ENCODE data around the gene CAPN13. TPM values are rescaled to one million over a fixed set of nuclear protein-coding genes. Genes with fewer than 3 reads are reported as not detected.

The CAPN13 gene
- total and polyA plus RNA-seq, 2 experiments from 2014 or later = 0.50 to 0.94 TPM

GRCh38 chr2:30722936-30723725, 84.1 kb downstream of the CAPN13 start:
- Mint-ChIP-seq H3K4me3 (no peak overlapping the region), H3K27ac (no peak overlapping the region), H3K4me1 (no peaks in the 10 kb centered on the region), H3K36me3 (ENCODE audit: low read depth) (no peaks in the 10 kb centered on the region), H3K9me3 (no peaks in the 10 kb centered on the region), H3K27me3 (ENCODE audit: insufficient read depth, low read depth, poor library complexity) (peaks cover 1% of the 10 kb centered on the region)
- no peaks in the 10 kb centered on the region for H3K4me1 ChIP-seq (ENCODE audit: insufficient read depth)
- no peak overlapping the region for H3K27ac ChIP-seq (ENCODE audit: low read depth)
- TF ChIP-seq NANOG (IDR thresholded peaks at IDR 0.05; ENCODE audit: borderline replicate concordance) = no peak
- TF ChIP-seq EZH2 (IDR thresholded peaks at IDR 0.05; ENCODE audit: low read depth, unreplicated experiment) = no peak
- TF ChIP-seq REST (IDR thresholded peaks at IDR 0.05; ENCODE audit: unreplicated experiment) = no peak
- TF ChIP-seq, protein P1, sequence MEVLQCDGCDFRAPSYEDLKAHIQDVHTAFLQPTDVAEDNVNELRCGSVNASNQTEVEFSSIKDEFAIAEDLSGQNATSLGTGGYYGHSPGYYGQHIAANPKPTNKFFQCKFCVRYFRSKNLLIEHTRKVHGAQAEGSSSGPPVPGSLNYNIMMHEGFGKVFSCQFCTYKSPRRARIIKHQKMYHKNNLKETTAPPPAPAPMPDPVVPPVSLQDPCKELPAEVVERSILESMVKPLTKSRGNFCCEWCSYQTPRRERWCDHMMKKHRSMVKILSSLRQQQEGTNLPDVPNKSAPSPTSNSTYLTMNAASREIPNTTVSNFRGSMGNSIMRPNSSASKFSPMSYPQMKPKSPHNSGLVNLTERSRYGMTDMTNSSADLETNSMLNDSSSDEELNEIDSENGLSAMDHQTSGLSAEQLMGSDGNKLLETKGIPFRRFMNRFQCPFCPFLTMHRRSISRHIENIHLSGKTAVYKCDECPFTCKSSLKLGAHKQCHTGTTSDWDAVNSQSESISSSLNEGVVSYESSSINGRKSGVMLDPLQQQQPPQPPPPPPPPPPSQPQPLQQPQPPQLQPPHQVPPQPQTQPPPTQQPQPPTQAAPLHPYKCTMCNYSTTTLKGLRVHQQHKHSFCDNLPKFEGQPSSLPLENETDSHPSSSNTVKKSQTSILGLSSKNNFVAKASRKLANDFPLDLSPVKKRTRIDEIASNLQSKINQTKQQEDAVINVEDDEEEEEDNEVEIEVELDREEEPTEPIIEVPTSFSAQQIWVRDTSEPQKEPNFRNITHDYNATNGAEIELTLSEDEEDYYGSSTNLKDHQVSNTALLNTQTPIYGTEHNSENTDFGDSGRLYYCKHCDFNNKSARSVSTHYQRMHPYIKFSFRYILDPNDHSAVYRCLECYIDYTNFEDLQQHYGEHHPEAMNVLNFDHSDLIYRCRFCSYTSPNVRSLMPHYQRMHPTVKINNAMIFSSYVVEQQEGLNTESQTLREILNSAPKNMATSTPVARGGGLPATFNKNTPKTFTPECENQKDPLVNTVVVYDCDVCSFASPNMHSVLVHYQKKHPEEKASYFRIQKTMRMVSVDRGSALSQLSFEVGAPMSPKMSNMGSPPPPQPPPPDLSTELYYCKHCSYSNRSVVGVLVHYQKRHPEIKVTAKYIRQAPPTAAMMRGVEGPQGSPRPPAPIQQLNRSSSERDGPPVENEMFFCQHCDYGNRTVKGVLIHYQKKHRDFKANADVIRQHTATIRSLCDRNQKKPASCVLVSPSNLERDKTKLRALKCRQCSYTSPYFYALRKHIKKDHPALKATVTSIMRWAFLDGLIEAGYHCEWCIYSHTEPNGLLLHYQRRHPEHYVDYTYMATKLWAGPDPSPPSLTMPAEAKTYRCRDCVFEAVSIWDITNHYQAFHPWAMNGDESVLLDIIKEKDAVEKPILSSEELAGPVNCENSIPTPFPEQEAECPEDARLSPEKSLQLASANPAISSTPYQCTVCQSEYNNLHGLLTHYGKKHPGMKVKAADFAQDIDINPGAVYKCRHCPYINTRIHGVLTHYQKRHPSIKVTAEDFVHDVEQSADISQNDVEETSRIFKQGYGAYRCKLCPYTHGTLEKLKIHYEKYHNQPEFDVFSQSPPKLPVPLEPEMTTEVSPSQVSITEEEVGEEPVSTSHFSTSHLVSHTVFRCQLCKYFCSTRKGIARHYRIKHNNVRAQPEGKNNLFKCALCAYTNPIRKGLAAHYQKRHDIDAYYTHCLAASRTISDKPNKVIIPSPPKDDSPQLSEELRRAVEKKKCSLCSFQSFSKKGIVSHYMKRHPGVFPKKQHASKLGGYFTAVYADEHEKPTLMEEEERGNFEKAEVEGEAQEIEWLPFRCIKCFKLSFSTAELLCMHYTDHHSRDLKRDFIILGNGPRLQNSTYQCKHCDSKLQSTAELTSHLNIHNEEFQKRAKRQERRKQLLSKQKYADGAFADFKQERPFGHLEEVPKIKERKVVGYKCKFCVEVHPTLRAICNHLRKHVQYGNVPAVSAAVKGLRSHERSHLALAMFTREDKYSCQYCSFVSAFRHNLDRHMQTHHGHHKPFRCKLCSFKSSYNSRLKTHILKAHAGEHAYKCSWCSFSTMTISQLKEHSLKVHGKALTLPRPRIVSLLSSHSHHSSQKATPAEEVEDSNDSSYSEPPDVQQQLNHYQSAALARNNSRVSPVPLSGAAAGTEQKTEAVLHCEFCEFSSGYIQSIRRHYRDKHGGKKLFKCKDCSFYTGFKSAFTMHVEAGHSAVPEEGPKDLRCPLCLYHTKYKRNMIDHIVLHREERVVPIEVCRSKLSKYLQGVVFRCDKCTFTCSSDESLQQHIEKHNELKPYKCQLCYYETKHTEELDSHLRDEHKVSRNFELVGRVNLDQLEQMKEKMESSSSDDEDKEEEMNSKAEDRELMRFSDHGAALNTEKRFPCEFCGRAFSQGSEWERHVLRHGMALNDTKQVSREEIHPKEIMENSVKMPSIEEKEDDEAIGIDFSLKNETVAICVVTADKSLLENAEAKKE (CRISPR knock-in tag; IDR thresholded peaks at IDR 0.05) = no peak
- no peak for TF ChIP-seq STAT1 (IDR thresholded peaks at IDR 0.05; ENCODE audit: unreplicated experiment)
- TF ChIP-seq ZNF114 (CRISPR knock-in tag; IDR thresholded peaks at IDR 0.05) = no peak
- TF ChIP-seq EZH2phosphoT487 (IDR thresholded peaks at IDR 0.05; ENCODE audit: unreplicated experiment) = no peak
- TF ChIP-seq JUNB (IDR thresholded peaks at IDR 0.05; ENCODE audit: unreplicated experiment) = no peak
- no peak for TF ChIP-seq ETS1 (IDR thresholded peaks at IDR 0.05)
- TF ChIP-seq ZNF331 (CRISPR knock-in tag; IDR thresholded peaks at IDR 0.05; ENCODE audit: low read depth) = no peak
- no peak for TF ChIP-seq CTCF (conservative IDR thresholded peaks at IDR 0.05; ENCODE audit: low read depth in 2 of 2)
- TF ChIP-seq CREB1 (CRISPR knock-in tag; IDR thresholded peaks at IDR 0.05; ENCODE audit: low read depth) = no peak
- TF ChIP-seq POLR2AphosphoS5 (IDR thresholded peaks at IDR 0.05; ENCODE audit: low read depth) = no peak
- ATAC-seq = no peak
- no peak overlapping the region for H2AFZ ChIP-seq
- H3K9me2 ChIP-seq (ENCODE audit: insufficient read depth) = no peaks in the 10 kb centered on the region
- no peak overlapping the region for H3K4me2 ChIP-seq
- no peaks in the 10 kb centered on the region for H3F3A ChIP-seq (replicated peaks; ENCODE audit: low read depth)
- no peak for DNase-seq (ENCODE audit: low spot score)
- no peaks in the 10 kb centered on the region for H4K20me1 ChIP-seq (replicated peaks; ENCODE audit: insufficient read depth)
- no peaks in the 10 kb centered on the region for H3K27me3 ChIP-seq (ENCODE audit: insufficient read depth)
- no peaks in the 10 kb centered on the region for H3K79me2 ChIP-seq (replicated peaks; ENCODE audit: insufficient read depth)
- H3K36me3 ChIP-seq (ENCODE audit: insufficient read depth) = no peaks in the 10 kb centered on the region
- no peak overlapping the region for H3K4me3 ChIP-seq
